Muscle of leg (tissue), 11 donors: ENCODE measurements around the gene PSMD2. TPM values are rescaled to one million over a fixed set of nuclear protein-coding genes. Genes with fewer than 3 reads are reported as not detected.

Experiments
- DNase-seq: peaks from one replicate; pipeline ENCODE4 v3.0.0; 2013
- H3K27ac ChIP-seq: one replicate; pipeline ENCODE4 v1.5.1; 2013; ENCODE audit warnings: mild to moderate bottlenecking, low read length, control low read depth
- H3K27me3 ChIP-seq: one replicate; pipeline ENCODE4 v1.6.1; 2013; ENCODE audit warnings: low read length; ENCODE audit not compliant: control insufficient read depth, insufficient read depth
- H3K36me3 ChIP-seq: one replicate; pipeline ENCODE4 v1.6.1; 2013; ENCODE audit warnings: low read length; ENCODE audit not compliant: control insufficient read depth, insufficient read depth
- H3K4me1 ChIP-seq: one replicate; pipeline ENCODE4 v1.6.1; 2013; ENCODE audit warnings: low read length; ENCODE audit not compliant: control insufficient read depth, insufficient read depth
- H3K4me3 ChIP-seq: one replicate; pipeline ENCODE4 v1.5.1; 2013; ENCODE audit warnings: low read length, control low read depth
- H3K9me3 ChIP-seq: replicated peaks from 2 replicates; pipeline ENCODE4 v1.6.1; 2013; ENCODE audit warnings: low read depth, low read length; ENCODE audit not compliant: control insufficient read depth
- WGBS: methylation state at CpG from one replicate; pipeline ENCODE4 v1.1.5; 2013; ENCODE audit warnings: missing lambda C conversion rate; ENCODE audit not compliant: insufficient coverage; 5-methylcytosine and 5-hydroxymethylcytosine counted together
- polyA plus RNA-seq, 8 donors: library from polyadenylated mRNA; unstranded; fragments of 120-200 nt; gene quantifications; one replicate each; pipeline versions ENCODE4 v1.2.1 to v1.2.3, GENCODE V29; 2013; ENCODE audit warnings: inconsistent platforms in 1 of 8, low replicate concordance in 1 of 8; ENCODE audit not compliant: insufficient read length in 8 of 8, insufficient read depth in 1 of 8
- total RNA-seq: library from RNA; stranded (reverse); fragments of 120-200 nt; gene quantifications from one replicate; pipeline ENCODE4 v1.2.4, GENCODE V29; 2013

The PSMD2 gene
- total and polyA plus RNA-seq, 9 donors, result 108 to 200 (median 182) TPM

DNA sequence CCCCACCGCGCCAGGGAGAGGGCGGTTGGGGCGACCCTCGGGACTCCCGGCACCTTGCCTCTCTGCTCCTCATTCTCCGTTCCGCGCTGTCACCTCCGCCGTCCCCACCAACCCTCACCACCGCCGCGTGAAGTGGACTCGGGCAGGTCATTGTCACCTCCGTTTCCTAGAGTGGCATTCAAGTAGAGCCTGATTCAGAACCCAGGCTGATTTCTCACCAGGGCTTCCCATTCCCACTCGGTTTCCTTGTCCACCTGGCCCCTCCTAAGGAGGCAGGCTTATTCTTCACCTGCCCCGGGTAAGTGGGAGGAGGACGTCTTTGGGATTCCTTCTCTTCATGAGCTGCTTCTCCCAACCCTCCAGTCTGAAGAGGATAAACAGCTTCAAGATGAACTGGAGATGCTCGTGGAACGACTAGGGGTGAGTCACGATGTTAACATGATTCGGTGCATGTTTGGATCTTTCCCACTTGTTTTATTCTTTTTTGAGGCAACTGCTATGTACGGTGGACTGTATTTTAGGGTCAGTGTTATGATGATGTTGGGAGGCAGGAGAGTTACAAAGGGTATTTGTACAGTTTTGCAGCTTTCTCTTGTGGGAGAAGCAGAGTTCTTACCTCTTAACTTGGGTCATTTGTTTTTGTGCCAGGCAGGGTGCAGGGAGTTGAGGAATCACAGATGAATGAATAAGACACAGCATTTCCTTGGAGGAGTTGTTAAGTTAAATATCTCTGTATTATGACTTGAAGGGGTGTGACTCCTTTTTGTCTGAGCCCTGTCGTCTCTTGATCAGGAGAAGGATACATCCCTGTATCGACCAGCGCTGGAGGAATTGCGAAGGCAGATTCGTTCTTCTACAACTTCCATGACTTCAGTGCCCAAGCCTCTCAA, 692 bp downstream of the PSMD2 start:
- Histone ChIP-seq H3K9me3 (no peaks in the 10 kb centered on the region), H3K27ac (peak overlapping the region; percentile 40), H3K36me3 (peaks cover 43% of the 10 kb centered on the region), H3K4me3 (peak overlapping the region; percentile 90), H3K27me3 (no peaks in the 10 kb centered on the region), H3K4me1 (peaks cover 14% of the 10 kb centered on the region)
- 4% methylated on average over 16 of the region's 29 CpGs for WGBS
- peak; percentile 18 for DNase-seq

DNA sequence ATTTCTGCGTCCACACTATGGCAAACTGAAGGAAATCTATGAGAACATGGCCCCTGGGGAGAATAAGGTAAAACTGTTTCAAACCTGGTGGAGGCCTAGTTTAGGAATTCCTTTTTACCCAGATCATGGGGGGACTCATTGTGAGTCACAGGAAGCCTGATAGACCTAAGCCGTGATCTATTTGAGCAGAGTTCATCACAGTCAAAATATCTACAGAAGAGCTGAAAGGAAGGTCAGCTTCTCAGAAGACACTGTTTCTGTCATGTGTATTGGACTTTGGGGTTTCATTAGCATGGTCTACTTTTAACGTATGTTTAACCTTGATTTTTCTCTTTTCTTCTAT, 1.3 kb downstream of the PSMD2 start:
- Histone ChIP-seq H3K27me3 (no peaks in the 10 kb centered on the region), H3K27ac (no peak overlapping the region), H3K4me1 (peaks cover 14% of the 10 kb centered on the region)

GRCh38 chr3:184305577-184305976, 6.5 kb downstream of the PSMD2 start:
- WGBS, result no CpG with 5 or more reads among the region's 1 CpG
- no peaks in the 10 kb centered on the region for H3K9me3 ChIP-seq
- H3K36me3 ChIP-seq, result peaks cover 80% of the 10 kb centered on the region
- no peaks in the 10 kb centered on the region for H3K4me1 ChIP-seq
- H3K27ac ChIP-seq, result no peak overlapping the region
- no peak overlapping the region for H3K4me3 ChIP-seq
- DNase-seq, result no peak
- no peaks in the 10 kb centered on the region for H3K27me3 ChIP-seq

More for the DNA sequence above, 1.3 kb downstream of the PSMD2 start:
- 83% methylated on average over 1 of the region's 3 CpGs for WGBS
- Histone ChIP-seq H3K4me3 (no peak overlapping the region), H3K9me3 (no peaks in the 10 kb centered on the region), H3K36me3 (peaks cover 48% of the 10 kb centered on the region)
- DNase-seq, result no peak

DNA sequence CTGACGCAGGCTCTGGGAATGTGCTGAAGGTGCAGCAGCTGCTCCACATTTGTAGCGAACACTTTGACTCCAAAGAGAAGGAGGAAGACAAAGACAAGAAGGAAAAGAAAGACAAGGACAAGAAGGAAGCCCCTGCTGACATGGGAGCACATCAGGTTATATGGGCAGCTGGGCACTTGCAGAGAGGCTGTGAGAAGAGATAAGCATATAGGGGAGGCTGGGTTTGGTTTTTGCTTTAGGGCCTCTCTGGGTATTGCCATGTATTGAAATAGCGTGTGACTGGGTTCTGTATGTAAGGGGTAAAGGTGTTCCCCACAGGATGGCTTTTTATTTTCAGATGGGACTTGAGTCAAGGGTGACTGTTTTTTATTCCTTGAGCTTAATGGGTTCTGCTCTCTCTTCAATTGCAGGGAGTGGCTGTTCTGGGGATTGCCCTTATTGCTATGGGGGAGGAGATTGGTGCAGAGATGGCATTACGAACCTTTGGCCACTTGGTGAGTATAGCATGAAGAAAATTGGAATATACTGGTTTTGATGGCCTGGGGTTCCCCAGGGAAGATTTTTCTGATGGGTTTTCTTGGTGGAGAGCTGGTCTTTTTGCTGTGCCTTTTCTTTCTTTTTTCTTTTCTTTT, 7.4 kb downstream of the PSMD2 start:
- 100% methylated on average over 1 of the region's 4 CpGs for WGBS
- DNase-seq, result no peak
- H3K4me3 ChIP-seq, result no peak overlapping the region
- H3K27ac ChIP-seq, result no peak overlapping the region
- no peaks in the 10 kb centered on the region for H3K4me1 ChIP-seq
- H3K9me3 ChIP-seq, result no peaks in the 10 kb centered on the region
- no peaks in the 10 kb centered on the region for H3K27me3 ChIP-seq
- H3K36me3 ChIP-seq, result peaks cover 74% of the 10 kb centered on the region

- 95% methylated on average over 9 of the region's 9 CpGs for WGBS
- no peak for DNase-seq
- H3K9me3 ChIP-seq, result no peaks in the 10 kb centered on the region
- no peak overlapping the region for H3K27ac ChIP-seq
- H3K4me3 ChIP-seq, result no peak overlapping the region
- no peaks in the 10 kb centered on the region for H3K4me1 ChIP-seq
- peaks cover 60% of the 10 kb centered on the region for H3K36me3 ChIP-seq
- no peaks in the 10 kb centered on the region for H3K27me3 ChIP-seq
Observed at GRCh38 chr3:184307915-184308314, 8.9 kb downstream of the PSMD2 start.

GRCh38 chr3:184308744-184309143, 9.7 kb downstream of the PSMD2 start:
- WGBS, result 33% methylated on average over 2 of the region's 7 CpGs
- Histone ChIP-seq H3K27me3 (no peaks in the 10 kb centered on the region), H3K27ac (no peak overlapping the region), H3K36me3 (peaks cover 51% of the 10 kb centered on the region), H3K4me1 (no peaks in the 10 kb centered on the region), H3K9me3 (no peaks in the 10 kb centered on the region), H3K4me3 (no peak overlapping the region)
- DNase-seq, result no peak

- peaks cover 13% of the 10 kb centered on the region for H3K4me1 ChIP-seq
- no peak overlapping the region for H3K4me3 ChIP-seq
- no peaks in the 10 kb centered on the region for H3K27me3 ChIP-seq
- no peaks in the 10 kb centered on the region for H3K9me3 ChIP-seq
- peaks cover 31% of the 10 kb centered on the region for H3K36me3 ChIP-seq
- H3K27ac ChIP-seq, result no peak overlapping the region
- DNase-seq, result no peak
Observed at GRCh38 chr3:184311633-184312032, 12.6 kb downstream of the PSMD2 start.

DNA sequence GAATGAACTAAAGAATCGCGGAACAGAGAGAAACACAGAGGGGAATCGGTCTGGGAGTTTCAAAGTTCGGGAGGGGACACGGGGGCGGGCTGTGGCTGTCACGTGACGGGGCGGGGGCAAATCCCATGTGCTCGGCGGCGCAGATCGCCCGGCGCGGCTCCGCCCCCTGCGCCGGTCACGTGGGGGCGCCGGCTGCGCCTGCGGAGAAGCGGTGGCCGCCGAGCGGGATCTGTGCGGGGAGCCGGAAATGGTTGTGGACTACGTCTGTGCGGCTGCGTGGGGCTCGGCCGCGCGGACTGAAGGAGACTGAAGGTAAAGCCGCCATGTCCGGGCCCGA, 15.3 kb downstream of the PSMD2 start, which contains the start of gene EIF4G1:
Gene EIF4G1 (plus strand): TSS at position 244 of the 337 bp plus-strand sequence. CDS start 1,191 bp downstream, outside the sequence.
- peaks cover 25% of the 10 kb centered on the region for H3K4me1 ChIP-seq
- WGBS, result under 1% methylated on average over 31 of the region's 40 CpGs
- no peaks in the 10 kb centered on the region for H3K27me3 ChIP-seq
- peak within 1 kb of the TSS; percentile 80 for H3K4me3 ChIP-seq
- peaks cover 34% of the 10 kb centered on the region for H3K36me3 ChIP-seq
- DNase-seq, result peak; percentile 97
- no peaks in the 10 kb centered on the region for H3K9me3 ChIP-seq
- peak within 1 kb of the TSS; percentile 90 for H3K27ac ChIP-seq

- Histone ChIP-seq H3K27ac (peak overlapping the region; percentile 90), H3K4me1 (peaks cover 31% of the 10 kb centered on the region), H3K9me3 (no peaks in the 10 kb centered on the region), H3K27me3 (no peaks in the 10 kb centered on the region), H3K4me3 (peak overlapping the region; percentile 80), H3K36me3 (peaks cover 37% of the 10 kb centered on the region)
- DNase-seq, result peak; percentile 91
- under 1% methylated on average over 55 of the region's 89 CpGs for WGBS
Observed at GRCh38 chr3:184314700-184315542, 15.9 kb downstream of the PSMD2 start.

- H3K4me3 ChIP-seq, result peak overlapping the region; percentile 80
- H3K9me3 ChIP-seq, result no peaks in the 10 kb centered on the region
- peaks cover 35% of the 10 kb centered on the region for H3K4me1 ChIP-seq
- WGBS, result 0% methylated on average over 2 of the region's 6 CpGs
- no peak for DNase-seq
- H3K27ac ChIP-seq, result peak overlapping the region; percentile 90
- H3K27me3 ChIP-seq, result no peaks in the 10 kb centered on the region
- H3K36me3 ChIP-seq, result peaks cover 41% of the 10 kb centered on the region
Observed at GRCh38 chr3:184315543-184315867, 16.5 kb downstream of the PSMD2 start.
